HG03135 (cell line): ENCODE results near the gene PHKB.

Source experiments
- ATAC-seq: cut with Tn5 transposase; IDR thresholded peaks from one replicate; pipeline ENCODE4 v1.9.1; 2021; ENCODE audit warnings: mild to moderate bottlenecking, moderate library complexity; ENCODE audit not compliant: unreplicated experiment

PHKB gene

GRCh38 chr16:47724115-47724785 lies 263.1 kb downstream of the PHKB start:
- ATAC-seq, result no peak

GRCh38 chr16:47725188-47725695 lies 264.1 kb downstream of the PHKB start:
- no peak for ATAC-seq

- ATAC-seq, result no peak
Observed at GRCh38 chr16:47726031-47726675, 265.0 kb downstream of the PHKB start.

- ATAC-seq, result no peak
Observed at GRCh38 chr16:47727131-47727530, 266.0 kb downstream of the PHKB start.

GRCh38 chr16:47728205-47728604 lies 267.1 kb downstream of the PHKB start:
- ATAC-seq, result no peak

- ATAC-seq, result no peak
Observed at GRCh38 chr16:47729701-47730100, 268.6 kb downstream of the PHKB start.

GRCh38 chr16:47731252-47731651 lies 270.1 kb downstream of the PHKB start:
- ATAC-seq, result no peak

GRCh38 chr16:47732122-47732521 lies 271.0 kb downstream of the PHKB start:
- ATAC-seq, result no peak

- no peak for ATAC-seq
Observed at GRCh38 chr16:47732523-47733111, 271.5 kb downstream of the PHKB start.

GRCh38 chr16:47734081-47734857 lies 273.1 kb downstream of the PHKB start:
- no peak for ATAC-seq

GRCh38 chr16:47734987-47735594 lies 274.0 kb downstream of the PHKB start:
- no peak for ATAC-seq

GRCh38 chr16:47750371-47750770 lies 289.2 kb downstream of the PHKB start:
- no peak for ATAC-seq
